Fibroblast of the conjunctiva (primary cell): Measurements from ENCODE around the gene BCAS3.

Source experiments
- DNase-seq: peaks from one replicate; pipeline ENCODE4 v3.0.0-alpha.2; 2010; ENCODE audit warnings: low read depth

Gene BCAS3

DNA sequence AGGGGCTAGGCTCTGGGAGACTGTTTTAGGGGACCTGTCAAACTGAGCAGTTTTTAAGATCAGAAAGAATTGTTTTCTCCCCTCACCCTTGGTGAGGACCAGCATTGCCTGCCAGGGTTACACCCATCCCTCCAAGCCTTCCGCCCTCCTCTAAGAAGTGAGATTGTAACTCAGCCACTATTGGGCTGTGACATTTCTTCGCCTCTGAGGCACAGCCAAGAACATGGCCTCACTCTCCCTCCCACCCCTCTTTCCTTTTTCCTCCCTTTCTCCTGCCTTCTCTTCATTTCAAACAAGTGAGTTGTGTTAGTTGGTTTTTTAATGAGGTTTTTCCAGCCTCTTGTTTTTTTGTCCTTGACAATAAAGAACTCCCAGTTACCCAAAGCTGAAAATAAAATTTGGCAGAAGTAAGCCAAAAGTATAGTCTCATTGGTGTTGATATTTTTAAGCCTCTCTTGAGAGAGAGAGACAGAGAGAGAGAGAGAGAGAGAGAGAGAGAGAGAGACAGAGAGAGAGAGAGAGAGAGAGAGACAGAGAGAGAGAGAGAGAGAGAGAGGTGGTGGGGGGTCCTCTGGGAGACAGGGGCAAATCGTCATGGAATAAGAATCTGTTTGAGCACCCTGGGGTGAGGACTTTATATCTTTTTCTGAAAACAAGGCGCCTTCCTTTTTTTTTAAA, 644.8 kb downstream of the BCAS3 start:
- no peak for DNase-seq

DNA sequence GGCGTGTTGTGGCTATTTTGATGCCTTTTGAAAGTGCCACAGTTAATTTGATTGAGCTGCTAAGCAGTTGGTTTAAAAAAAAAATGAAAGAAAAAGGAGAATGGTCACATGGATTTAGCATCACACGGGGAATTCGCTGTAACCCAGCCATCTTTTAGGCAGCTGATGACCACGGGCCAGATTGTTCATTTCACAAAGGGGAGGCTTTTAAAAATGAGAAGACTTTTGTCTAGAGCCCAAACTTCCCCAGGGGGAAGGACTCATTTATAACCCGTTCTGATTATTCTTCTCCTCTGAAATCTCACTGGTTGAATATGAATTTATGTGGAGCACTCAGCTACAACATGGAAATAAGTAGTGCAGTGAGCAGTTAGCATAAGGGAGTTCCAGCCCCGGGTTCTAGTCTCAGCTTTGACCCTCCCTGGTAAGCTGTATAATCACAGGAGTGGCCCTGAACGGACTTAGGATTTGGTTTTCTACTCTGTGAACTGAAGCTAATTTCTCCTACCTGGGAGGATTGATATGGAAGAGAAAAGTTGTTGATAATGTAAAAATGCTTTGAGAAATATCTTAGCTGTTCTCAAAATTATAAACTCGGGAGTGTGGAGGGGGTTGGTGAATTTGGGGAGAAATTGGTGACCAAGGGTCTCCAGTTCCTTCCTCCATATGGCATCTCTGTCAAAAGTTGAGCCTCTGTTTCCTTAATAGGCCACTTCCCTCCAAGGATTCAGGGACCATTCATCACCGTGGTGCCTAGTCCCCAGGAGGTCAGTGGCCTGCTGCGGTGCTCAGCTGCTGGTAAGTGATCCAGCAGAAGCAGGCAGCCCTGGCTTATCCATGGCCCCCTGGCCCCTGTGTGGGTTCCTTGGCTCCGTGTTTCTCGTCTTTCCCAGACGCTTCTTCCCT, 645.6 kb downstream of the BCAS3 start:
- no peak for DNase-seq

DNA sequence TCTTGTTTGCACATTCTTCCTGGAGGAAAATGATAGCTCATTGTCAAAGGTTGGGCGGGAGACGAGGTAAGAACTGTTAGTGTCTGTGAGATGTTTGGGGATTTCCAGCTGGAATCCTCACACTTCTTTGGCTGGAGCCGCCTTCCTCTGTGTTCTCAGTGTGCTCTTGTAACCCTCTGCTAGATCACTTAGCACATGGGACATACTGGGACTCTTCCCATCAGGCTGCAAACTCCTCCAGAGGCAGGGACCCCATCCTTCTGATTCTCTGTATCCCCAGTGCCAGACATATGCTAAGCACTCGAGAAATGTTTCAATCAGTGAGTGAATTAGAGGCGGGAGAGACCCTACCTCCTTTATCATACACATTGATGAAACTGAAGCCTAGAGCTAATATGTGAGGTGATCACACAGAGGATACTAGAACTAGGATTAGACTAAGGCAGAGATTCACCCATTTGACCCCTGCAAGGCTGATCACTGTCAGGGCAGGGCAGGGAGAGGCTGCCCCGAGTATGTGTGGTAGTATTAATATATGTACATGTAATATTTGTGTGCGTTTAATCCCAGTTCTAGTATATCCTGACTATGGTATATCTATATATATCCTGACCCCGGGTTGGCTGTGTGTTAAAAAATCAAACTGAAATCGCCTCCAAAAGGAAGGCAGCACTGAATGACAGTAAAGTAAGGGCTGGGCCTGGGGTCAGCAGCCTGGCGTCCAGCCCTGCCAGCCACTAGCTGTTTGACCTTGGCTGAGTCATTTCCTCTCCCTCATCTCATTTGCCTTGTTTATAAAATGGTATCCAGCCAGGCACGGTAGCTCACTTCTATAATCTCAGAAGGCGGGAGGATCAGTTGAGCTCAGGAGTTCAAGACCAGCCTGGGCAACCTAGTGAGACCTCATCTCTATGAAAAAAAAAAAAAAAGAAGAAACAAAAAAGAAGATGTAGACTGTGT, 646.5 kb downstream of the BCAS3 start:
- no peak for DNase-seq

DNA sequence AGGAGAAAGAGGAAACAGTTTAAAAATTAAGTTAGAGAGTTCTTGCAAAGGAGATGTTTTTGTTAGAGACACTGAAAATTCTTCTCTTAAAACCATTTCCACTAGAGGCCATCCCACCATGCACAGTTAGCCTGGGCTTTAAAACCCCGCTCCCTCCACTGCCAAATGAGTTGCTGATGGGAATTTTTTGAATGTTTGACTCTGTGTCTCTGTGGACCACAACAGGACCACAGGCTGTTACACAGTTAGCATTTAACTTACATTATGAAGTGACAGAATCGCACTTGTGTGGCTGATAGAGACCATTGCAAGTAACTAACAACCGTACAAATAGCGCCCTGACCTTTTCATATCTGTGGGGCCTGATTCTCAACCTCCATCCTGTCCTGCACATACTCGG, 647.3 kb downstream of the BCAS3 start:
- DNase-seq = no peak

DNA sequence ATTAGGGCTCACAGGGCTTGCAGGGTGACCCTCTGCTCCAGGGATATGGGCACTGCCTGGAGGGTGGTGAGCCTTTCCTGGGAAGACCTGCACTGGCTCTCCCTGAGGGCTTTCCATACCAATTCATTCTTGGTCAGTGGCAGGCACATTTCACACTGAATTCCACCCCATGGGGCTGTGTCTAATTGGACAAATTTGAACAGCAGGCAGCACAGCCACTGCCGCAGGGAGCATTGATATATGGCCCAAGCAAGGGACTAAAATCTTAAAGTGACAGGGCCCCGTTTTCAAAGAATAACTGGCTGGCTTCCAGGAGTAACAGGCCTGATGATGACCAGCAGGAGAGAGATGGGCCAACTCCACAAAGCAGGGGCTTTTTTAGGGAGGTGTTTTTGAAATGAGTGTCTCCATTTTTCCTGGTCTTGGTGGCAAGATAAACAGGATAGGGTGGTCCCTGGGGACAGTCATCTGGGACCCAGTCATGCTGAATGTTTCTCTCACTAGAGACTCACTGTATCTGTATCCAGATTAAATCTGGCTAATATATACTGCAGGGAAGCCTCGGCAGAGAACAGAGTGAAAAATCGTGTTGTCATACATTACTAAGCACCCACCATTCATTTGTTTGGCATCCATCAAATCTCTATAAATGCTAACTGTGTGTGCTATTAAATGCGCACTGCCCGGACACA, 647.9 kb downstream of the BCAS3 start:
- no peak for DNase-seq

DNA sequence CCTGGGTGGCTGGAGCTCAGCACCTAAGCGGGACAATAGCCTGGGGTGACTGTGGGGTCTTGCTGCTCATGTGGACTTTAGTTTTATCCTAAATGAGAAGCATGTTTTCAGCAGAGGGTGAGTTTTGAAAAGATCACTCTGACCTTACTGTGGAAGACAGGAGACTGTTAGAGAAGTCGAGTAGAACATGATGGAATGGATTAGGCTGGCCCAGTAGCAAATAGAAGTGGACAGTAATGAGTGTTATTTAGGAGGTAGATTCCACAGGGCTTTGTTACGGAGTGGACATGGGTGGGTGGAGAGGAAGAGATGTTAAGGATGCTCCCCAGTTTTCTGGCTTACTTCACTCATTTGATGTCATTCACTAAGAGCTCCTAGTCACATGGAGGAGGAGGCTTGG, 648.7 kb downstream of the BCAS3 start:
- DNase-seq = no peak

DNA sequence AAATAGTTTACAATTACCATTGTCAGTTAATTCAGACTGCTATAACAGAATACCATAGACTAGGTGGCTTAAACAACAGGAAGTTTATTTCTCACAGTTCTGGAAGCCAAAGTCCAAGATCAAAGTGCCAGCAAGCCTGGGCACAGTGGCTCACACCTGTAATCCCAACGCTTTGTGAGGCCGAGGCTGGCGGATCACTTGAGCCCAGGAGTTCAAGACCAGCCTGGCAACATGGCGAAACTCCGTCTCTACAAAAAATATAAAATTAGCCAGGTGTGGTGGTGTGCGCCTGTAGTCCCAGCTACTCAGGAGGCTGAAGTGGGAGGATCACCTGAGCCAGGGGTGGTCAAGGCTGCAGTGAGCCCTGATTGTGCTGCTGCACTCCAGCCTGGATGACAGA, 650.7 kb downstream of the BCAS3 start:
- no peak for DNase-seq

DNA sequence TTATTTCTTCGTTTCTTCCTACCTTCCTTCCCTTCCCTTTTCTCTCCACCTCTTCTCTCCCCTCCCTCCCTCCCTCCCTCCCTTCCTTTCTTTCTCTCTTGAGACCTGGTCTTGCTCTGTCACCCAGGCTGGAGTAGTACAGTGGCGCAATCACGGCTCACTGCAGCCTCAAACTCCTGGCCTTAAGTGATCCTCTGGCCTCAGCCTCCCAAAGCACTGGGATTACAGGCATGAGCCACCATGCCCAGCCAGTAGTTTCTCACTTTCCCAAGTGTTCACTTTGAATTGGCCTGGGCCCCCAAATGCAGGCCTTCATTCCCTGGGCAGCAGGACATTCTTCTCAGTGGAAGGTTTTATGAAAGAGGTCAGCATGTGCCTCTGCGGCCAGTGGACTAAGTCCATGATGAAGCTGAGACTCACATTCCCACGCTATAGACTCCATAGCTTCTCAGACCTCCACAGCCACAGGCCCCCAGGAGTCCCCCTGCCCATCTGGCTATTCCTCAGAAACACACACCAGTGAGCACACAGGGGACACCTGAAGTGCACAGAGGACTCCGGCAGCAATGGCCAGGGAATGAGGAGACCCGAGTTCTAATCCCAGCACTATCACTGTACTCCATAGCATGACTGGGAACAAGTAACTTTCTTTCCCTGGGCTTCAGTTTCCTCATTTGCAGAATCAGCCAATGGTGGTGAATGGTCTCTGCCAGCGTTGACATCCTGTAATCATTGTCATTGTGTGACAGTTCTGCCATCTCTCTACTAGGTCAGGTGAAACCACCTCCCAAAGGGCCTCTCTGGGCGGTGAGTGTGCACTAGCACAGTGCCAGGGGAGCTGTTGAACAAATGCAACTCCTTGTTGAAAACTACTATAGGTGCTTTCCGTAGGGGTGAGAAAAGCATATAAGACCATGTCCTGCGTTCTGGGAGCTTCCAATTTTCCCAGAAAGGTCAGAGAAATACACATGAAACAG, 652.8 kb downstream of the BCAS3 start:
- DNase-seq = no peak

DNA sequence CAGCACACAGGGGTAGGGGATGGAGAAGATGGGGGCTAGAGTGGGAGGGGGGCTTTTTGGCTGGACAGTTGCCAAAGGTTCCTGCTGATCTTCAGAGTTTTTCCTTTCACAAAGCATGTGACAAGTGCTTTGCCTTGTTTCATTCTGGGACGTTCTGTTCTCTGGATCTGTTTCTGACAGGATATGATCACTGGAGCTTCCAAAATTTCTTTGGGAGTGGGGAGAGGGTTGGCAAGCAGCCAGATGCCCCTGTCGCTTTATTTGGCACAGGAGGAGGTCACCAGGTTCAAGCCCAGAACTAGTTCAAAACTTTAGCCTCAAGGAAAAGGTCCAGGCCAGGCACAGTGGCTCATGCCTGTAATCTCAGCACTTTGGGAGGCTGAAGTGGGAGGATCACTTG, 653.5 kb downstream of the BCAS3 start:
- DNase-seq = no peak

DNA sequence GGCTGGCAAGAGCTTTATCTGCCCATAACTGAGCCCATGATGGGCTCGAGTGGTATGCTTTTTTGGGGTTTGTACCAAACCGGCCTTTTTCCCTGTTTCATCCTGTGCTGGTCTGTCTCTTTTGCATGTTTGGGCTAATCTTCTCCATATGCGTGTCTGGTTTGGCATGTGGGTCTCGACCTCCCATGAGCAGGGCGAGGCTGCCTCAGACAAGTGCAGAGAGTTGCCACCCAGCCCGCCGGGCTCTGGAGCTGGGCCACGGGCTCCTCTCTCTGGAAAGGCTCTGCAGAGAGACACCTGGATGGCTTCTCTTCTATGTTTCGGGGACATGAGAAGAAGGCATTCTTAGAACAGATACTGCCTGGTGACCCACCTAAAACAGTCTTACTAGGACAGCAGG, 654.2 kb downstream of the BCAS3 start:
- DNase-seq = no peak

DNA sequence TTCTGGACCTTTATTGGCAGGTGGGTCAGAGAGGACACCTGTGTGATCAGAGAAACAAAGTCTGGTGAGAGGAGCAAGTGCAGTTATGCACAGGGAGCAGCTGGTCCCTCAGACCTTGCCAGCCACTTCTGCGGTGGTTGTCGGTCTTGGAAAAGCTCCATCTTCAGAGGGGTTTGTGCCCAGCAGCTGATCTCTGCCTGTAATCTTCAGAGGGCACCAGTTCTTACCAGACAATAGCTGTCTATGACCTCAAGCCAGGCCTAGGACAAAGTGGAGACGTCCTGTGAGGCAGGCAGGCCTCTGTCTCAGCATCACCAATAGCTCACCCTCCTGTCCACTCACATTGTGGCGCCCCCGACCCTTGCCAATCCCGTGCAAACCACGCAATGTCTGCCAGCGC, 655.5 kb downstream of the BCAS3 start:
- no peak for DNase-seq

DNA sequence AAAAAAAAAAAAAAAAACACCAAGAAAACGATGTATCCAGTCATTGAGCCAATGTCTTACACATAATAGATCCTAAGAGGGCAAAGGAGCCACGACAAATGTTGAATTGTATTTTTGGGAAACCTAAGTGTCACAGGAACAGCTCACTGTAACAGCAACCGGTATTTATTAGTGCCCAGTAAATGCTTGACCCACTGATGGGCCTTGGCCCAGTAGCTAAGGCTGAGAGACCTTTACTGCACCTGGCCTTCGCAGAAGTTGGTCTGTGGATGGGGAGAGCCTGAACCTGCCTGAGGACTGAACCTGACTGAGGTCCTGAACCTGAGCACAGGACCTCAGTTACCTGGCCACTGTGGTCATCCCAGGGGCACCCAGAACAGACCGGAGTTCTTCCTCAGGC, 657.0 kb downstream of the BCAS3 start:
- no peak for DNase-seq

DNA sequence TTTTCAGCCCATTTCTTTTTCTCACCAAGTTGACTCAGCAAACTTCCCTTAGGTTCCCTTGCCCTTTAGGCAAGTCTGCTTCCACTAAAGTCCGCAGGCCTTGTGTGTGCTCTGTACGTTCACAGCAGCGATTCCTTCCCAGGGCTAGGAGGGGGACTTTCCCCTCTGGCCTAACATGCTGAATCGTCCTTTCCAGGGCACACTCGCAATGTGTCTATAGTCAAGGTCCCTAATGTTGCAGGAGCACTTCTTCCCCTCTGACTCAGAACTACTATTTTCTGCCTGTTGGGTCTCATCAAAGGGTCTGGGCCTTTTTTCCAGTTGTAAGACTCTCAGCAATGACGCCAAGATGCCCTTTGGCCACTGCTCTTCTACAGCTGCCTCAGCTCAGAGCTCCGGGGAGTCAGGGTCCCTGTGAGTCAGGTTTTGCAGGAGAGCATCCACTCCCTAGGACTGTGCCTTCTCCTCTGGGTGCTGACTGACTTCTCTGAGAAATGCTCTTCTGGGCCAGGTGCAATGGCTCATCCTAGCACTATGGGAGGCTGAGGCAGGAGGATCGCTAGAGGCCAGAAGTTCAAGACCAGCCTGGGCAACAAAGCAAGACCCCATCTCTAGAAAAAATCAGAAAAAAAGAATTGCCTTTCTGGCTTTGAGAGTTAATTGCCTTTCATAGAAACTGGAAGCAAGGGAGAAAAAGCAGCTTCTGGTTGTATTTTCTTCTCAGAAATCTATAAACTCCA, 657.6 kb downstream of the BCAS3 start:
- no peak for DNase-seq

DNA sequence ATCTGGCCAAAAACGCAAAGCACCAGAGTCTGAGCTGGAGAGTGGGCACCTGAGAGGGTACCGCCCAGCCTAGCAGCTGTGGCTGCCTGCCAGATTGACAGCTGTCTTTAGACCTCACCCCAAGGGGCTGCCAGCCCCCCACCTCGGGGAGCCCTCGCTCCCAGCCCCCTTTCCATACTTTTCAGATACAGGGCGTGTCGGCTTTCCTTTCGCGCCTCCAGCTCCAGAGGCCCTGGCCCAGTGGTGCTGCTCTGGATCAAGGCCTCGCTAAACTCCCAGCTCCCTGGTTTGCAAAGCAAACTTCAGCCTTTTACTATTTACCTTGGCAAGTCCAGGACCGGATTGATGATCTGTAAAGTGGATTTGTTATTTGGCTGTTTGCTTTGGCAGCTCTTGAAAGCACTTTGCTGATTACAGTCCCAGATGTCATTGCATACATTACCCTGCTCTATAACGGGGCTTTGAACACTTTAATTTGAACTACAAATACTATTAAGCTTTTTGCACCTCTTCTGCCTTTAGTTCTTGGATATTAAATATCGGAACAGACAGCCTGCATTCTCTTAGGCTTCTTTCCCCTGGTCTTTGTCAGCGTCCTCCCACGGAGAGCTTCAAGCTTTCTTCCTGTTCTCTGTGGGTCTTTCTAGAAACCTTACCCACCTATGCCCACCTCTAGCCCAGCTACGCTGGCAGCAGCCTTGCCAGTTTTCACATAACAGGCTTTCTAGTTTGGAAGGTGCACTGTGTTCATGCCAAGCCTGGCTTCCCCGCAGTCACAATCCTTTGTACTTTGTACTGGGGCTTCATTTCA, 658.4 kb downstream of the BCAS3 start:
- no peak for DNase-seq

DNA sequence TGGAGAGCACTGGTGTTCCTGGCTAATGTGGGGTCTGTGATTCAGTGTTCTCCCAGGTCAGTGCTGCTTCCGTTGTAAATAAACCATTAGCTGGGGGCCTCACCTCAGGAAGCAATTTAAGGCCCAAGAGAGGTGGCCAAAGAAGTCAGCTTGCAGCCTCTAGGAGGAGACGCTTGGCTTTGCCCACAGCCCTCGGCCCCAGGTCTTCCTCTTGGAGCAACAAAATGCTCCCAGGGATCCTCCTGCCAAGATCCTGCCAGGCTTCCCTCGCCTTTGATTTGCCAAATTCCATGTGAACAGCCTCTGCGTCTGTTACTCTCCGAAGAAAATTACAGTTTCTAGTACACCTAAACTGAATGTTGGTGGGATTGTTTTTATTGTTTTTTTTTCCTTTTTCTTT, 659.6 kb downstream of the BCAS3 start:
- DNase-seq = no peak

DNA sequence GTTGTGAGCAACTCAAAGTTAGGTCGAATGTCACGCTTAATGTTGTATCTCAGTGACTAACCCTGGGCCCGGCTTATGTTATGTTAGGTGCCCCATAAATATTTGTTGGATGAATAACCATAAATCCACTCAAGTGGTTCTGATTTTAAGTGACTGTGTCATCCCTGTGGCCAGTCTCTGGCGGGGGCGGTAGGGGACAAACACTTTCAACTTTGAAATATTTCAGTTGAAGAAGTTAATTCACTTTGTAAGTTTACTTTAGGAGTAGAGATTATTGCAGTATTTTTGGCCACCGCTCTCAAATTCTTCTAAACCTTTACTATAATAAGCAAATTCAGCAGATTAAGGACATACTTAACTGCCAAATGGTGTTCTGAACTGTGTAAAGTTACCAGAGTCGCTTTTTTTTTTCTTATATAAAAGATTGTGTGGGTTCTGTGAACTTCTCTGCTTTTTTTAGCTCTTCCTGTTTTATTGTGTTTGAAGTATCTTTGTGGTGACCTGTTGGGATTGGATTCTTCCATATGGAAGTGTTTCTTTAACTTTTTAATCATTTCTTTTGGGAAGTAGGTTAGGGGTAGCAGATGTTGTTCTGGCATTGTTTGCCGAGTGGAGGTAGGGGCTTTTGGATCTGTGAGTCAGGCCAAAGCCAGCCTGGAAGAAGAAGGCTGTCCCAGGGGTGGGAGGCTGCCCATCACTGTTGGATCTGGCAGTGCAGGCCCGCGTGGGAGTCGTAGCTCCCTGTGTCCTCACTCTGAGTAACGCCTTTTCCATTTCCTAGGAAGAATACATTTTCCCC, 660.5 kb downstream of the BCAS3 start:
- no peak for DNase-seq

DNA sequence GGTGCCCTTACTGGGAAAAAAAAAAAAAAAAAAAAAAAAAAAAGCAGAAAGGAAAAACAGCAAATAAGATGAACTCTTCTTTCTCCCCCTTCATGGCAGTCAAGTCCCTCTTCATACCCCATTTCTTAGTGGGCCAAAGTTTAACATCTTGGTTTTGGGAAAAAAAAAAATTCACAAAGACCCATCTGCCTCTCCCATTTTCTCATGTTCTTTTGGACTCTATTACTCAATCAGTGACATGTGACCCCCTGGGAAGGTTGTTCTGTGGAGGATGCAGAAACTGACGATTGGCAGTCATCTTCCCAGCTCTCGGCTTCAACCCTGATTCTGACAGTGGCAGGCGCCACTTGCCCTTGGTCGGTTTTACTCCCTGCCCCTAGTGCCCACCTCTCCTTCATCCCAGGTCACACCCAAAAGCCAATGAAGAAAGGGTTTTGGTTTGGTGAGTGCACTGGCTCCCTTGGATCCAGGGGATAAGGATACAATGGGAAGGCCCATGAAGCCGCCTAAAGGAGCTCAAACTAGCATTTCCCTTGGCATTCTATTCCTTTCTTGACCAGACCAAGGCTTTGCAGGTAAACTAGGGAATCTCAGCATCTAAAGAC, 661.3 kb downstream of the BCAS3 start:
- no peak for DNase-seq
